GM13976 (cell line): ENCODE results near the gene ZDHHC14.

Source experiments
- DNase-seq: peaks from one replicate; pipeline ENCODE4 v3.0.0; 2012; ENCODE audit warnings: low spot score
- CTCF ChIP-seq: IDR thresholded peaks from 2 replicates; pipeline ENCODE4 v1.5.1; 2012; ENCODE audit warnings: borderline replicate concordance, mild to moderate bottlenecking; ENCODE audit not compliant: insufficient read depth; ENCODE audit errors: extremely low read depth, missing control alignments, control extremely low read depth
- in situ Hi-C: fragments of 300-500 bp; cut with MboI; formaldehyde crosslinking; loops from one replicate; pipeline ENCODE4 v1.12.0; 2022; ENCODE audit warnings: low sequenced_read_pairs, mixed read lengths, inconsistent platforms; ENCODE audit not compliant: unreplicated experiment

The ZDHHC14 gene

DNA sequence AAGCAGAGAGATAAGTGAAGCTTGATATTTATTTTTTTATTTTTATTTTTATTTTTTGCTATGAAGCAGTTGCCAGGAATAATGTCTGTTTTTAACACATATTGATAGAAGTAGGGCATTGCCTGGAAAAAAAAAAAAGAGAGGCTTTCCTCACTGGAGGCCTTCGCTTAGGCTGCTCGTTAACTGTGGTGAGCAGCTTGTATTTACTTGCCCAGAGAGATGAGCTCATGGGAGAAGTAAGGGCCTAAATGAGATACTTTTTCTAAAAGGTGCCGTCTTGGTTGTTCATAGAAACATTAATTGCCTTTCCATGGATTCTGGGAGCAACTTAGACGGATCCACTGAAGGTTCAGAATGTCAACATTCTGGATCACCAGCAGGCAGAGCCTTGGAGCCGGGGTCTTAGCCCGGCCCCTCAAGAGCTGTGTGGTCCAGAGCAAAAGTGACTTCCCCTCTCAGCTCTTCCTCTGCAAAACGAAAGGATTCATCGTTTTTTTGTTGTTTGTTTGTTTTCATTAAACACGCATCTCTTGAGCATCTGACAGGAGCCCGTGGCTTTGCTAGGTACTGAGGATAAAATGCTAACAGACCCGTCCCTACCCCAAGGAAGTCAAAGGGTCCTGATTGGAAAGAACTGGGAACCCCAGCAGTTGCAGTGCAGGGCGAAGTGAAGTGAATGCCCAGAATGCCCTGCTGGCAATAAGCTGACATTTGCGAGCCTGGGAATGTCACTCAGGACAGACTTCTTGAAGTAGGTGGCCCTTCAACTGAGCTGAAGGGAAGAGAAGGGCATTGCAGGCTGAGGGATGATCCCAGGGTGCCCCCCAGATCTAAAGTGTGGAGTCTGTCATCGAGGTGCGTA lies 138.5 kb downstream of the ZDHHC14 start:
- in situ Hi-C loops: no loop called here
- no peak for TF ChIP-seq CTCF
- DNase-seq: no peak

DNA sequence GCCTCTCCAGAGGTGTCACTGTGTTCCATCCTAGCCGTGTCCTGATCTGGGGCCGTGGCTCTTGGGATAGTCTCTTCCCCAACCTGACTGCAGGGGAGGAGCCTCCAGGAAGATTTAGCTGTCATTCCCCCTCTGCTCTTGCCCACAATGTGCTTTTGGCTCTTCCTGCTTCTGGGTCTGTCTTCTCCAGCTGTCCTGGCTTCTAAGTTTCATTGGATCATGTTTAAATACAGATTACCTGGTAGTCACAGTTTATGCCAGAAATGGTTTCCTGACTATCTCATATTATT lies 139.1 kb downstream of the ZDHHC14 start:
- no peak for DNase-seq
- in situ Hi-C loops: no loop called here
- TF ChIP-seq CTCF: no peak

DNA sequence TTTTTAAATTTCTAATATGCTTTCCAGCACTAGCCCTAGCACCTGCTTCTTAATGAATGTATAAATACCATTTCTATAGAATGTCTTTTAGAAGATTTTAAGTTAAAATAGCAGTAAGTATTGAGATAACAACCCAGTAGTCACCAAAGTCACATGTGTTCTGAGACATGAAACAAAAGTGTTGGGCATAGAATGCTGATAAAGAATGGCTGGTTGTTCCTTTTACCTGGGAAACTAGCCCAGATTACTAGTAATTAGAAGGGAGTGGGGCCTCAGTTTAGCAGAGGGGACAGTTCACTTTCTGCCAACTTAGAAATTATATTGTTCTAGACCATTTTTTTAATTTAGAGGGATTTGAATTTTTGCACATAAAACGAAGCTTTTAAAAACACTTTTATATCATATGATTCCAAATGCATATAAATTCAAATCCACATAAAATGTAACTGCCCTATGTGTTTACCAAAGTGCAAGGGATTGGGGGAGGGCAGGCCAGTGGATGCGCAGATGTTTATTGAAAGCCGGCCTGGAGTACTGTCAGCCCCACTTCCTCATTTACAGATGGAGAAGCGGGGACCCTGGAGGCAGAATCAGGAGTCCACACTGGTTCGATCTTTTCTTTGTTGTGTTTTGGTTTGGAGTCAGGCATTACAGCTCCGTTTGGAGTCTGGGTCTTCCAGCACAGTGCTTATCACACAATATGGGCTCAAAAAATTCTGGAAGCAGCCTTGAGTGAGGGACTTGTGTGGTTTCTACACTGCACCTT lies 139.8 kb downstream of the ZDHHC14 start:
- DNase-seq: no peak
- TF ChIP-seq CTCF: no peak
- in situ Hi-C loops: no loop called here

DNA sequence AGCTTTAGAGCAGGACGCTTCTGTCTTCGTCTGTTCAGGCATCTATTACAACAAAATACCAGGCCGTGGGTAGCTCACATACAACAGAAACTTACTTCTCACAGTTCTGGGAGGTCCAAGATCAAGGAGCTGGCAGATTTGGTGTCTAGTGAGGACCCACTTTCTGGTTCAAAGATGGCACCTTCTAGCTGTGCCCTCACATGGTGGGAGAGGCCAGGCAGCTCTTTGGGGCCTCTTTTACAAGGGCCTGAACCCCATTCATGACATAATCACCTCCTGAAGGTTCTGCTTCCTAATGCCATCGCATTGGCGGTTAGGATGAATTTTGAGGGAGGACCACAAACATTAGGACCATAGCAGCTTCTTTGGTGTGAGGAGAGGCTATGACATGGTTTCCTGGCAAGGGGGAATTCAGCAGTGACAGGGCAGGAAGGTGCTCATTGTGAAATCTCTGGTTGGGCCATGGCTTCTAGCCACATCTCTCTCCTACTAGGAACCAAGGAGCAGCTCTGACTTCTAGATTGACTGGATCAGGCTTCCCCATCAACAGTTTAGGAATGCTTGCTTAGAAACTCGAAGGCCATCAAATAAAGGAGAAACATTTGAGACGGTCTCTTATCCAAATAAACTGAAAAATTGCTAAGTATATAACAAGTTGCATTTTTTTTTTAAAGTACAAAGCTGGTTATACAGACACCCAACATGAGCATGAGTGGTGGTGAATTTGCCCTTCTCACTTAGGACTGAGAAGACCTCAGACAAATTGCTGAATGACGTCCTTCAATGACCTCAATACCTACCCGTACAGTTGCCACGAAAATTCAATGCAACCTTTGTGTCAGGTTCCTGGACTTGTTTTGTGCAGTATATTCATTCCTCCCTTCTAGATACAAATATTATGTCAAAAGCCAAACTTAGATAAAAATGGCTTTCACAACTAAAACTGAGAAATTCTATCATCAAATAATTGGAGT lies 140.7 kb downstream of the ZDHHC14 start:
- no peak for TF ChIP-seq CTCF
- no peak for DNase-seq
- in situ Hi-C loops: no loop called here

GRCh38 chr6:157522472-157522871 lies 141.5 kb downstream of the ZDHHC14 start:
- DNase-seq: no peak
- in situ Hi-C loops: no loop called here
- no peak for TF ChIP-seq CTCF

DNA sequence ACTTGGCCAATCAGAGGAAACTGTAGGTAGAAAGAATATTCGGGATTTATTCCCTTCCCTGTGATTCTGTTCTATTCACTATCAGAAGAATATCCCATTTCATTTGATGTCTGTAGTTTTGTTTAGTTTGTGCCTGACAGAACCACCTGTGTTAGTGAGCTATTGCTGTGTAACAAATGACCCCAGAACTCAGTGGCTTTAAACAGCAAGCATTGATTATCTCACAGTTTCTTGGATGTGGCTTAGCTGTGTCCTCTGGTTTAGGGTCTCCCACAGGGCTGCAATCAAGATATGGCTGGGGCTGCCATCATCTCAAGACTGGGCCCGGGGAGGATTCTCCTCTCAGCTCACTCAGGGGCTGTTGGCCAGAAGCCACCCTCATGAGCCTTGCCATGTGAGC lies 143.7 kb downstream of the ZDHHC14 start:
- no peak for DNase-seq
- in situ Hi-C loops: no loop called here
- no peak for TF ChIP-seq CTCF
